Dermis blood vessel endothelial cell (primary cell): Measurements from ENCODE around the gene ATF7. TPM values are rescaled to one million over a fixed set of nuclear protein-coding genes. Genes with fewer than 3 reads are reported as not detected.
"Not testable (repeated sequence)": the region's sequence is repeated elsewhere in the genome, so short reads cannot be mapped to it uniquely, and the experiment has no call there.

Experiments
- DNase-seq: peaks from one replicate; pipeline ENCODE4 v3.0.0; 2010
- total RNA-seq: library from RNA; depleted of rRNA; stranded (reverse); fragments of >200 nt; gene quantifications from 2 replicates; pipeline ENCODE4 v1.2.3, GENCODE V29; 2014

The ATF7 gene
- total RNA-seq, 1 donor from 2014 or later, result 12.9 TPM

GRCh38 chr12:53626702-53627169 is 554 bp upstream of the ATF7 start:
- no peak for DNase-seq

- DNase-seq, result no peak
Observed at GRCh38 chr12:53625373-53625945, 723 bp downstream of the ATF7 start.

- DNase-seq, result peak; percentile 29
Observed at GRCh38 chr12:53624956-53625355, 1.2 kb downstream of the ATF7 start.

GRCh38 chr12:53624458-53624857 is 1.7 kb downstream of the ATF7 start:
- peak; percentile 19 for DNase-seq

- DNase-seq, result peak; percentile 83
Observed at GRCh38 chr12:53623548-53624385, 2.4 kb downstream of the ATF7 start.

- no peak for DNase-seq
Observed at GRCh38 chr12:53622724-53623123, 3.5 kb downstream of the ATF7 start.

GRCh38 chr12:53618275-53618674 is 7.9 kb downstream of the ATF7 start:
- peak; percentile 31 for DNase-seq

- DNase-seq, result peak; percentile 47
Observed at GRCh38 chr12:53617700-53618099, 8.5 kb downstream of the ATF7 start.

GRCh38 chr12:53616950-53617349 is 9.2 kb downstream of the ATF7 start:
- no peak for DNase-seq

GRCh38 chr12:53613821-53614220 is 12.4 kb downstream of the ATF7 start:
- no peak for DNase-seq

- DNase-seq, result no peak
Observed at GRCh38 chr12:53612978-53613377, 13.2 kb downstream of the ATF7 start.

GRCh38 chr12:53611304-53611703 is 14.9 kb downstream of the ATF7 start:
- DNase-seq, result no peak

- not testable (repeated sequence) for DNase-seq
Observed at GRCh38 chr12:53606688-53607087, 19.5 kb downstream of the ATF7 start.

- no peak for DNase-seq
Observed at GRCh38 chr12:53604581-53604980, 21.6 kb downstream of the ATF7 start.

- peak; percentile 30 for DNase-seq
Observed at GRCh38 chr12:53603804-53604203, 22.4 kb downstream of the ATF7 start.

GRCh38 chr12:53603196-53603595 is 23.0 kb downstream of the ATF7 start:
- DNase-seq, result peak; percentile 44

GRCh38 chr12:53602176-53602864 is 23.9 kb downstream of the ATF7 start:
- no peak for DNase-seq

- no peak for DNase-seq
Observed at GRCh38 chr12:53601296-53601847, 24.8 kb downstream of the ATF7 start.

- DNase-seq, result no peak
Observed at GRCh38 chr12:53600490-53601295, 25.5 kb downstream of the ATF7 start.

GRCh38 chr12:53599579-53599978 is 26.6 kb downstream of the ATF7 start:
- DNase-seq, result peak; percentile 36

GRCh38 chr12:53598971-53599370 is 27.2 kb downstream of the ATF7 start:
- not testable (repeated sequence) for DNase-seq

- peak; percentile 91 for DNase-seq
Observed at GRCh38 chr12:53596920-53597363, 29.2 kb downstream of the ATF7 start.
